GM19238 (cell line): Measurements from ENCODE around the gene POLK.
"Not testable (repeated sequence)": the region's sequence is repeated elsewhere in the genome, so short reads cannot be mapped to it uniquely, and the experiment has no call there.

ENCODE experiments used
- DNase-seq: peaks from one replicate; pipeline ENCODE4 v3.0.0; 2011; ENCODE audit warnings: low spot score; ENCODE audit not compliant: insufficient read length

The POLK gene

DNA sequence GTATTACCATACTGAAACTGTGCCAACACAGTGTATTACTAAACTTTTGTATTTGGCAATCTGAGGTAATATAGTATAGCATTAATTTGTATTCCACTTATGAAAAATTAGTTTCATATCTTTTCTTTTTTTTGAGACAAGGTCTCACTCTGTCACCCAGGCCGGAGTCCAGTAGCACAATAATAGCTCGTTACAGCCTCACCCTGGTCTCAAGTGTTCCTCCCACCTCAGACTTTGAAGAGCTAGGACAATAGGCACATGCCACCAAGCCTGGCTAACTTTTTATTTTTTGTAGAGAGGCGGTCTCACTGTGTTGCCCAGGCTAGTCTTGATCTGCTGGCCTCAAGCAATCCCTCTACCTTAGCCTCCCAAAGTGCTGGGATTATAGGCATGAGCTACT is 36.1 kb downstream of the POLK start:
- DNase-seq, result no peak

DNA sequence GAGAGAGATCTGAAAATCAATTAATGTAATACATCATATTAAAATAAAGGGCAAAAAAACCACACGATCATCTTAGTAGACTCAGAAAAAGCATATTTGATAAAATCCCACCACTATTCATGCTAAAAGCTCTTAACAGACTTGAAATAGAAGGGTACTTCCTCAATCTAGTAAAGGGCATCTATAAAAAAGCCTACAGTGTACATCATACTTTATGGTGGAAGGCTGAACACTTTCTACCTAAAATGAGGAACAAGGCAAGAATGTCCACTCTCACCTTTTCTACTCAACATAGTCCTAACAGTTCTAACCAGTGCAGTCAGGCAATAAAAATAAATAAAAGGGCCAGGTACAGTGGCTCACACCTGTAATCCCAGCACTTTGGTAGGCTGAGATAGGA is 38.9 kb downstream of the POLK start:
- no peak for DNase-seq

- no peak for DNase-seq
Observed at GRCh38 chr5:75551471-75551870, 39.8 kb downstream of the POLK start.

- no peak for DNase-seq
Observed at GRCh38 chr5:75552764-75553163, 41.1 kb downstream of the POLK start.

GRCh38 chr5:75553358-75553757 is 41.7 kb downstream of the POLK start:
- no peak for DNase-seq

GRCh38 chr5:75558221-75558620 is 46.5 kb downstream of the POLK start:
- no peak for DNase-seq

DNA sequence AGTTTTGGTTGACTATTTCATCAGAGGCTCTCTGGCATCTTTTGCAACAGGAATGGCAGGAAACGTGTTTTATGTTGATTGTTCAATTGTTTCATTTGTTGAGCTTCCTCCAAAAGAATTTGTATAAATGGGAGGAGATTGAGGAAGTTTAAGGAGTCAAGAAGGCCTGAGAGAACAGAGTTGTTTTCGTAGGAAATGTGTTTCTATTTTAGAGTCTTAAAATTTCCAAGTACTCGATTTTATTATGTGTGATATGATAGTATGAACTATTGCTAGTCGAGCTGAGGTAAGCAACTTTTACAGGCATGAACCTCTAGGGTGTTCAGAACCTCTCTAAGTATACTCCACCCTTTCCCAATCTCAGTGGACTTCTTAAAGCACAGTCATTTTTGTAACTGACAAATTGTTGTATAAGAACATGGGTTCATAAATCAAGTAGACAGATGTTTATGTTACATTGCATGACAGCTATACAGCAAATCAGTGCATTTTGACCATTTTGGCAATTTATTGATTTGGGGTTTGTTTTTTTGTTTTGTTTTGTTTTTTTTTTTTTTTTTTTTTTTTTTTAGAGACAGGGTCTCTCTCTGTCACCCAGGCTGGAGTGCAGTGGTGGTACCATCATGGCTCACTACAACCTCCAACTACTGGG is 47.4 kb downstream of the POLK start:
- DNase-seq, result no peak

GRCh38 chr5:75560655-75561054 is 49.0 kb downstream of the POLK start:
- not testable (repeated sequence) for DNase-seq

DNA sequence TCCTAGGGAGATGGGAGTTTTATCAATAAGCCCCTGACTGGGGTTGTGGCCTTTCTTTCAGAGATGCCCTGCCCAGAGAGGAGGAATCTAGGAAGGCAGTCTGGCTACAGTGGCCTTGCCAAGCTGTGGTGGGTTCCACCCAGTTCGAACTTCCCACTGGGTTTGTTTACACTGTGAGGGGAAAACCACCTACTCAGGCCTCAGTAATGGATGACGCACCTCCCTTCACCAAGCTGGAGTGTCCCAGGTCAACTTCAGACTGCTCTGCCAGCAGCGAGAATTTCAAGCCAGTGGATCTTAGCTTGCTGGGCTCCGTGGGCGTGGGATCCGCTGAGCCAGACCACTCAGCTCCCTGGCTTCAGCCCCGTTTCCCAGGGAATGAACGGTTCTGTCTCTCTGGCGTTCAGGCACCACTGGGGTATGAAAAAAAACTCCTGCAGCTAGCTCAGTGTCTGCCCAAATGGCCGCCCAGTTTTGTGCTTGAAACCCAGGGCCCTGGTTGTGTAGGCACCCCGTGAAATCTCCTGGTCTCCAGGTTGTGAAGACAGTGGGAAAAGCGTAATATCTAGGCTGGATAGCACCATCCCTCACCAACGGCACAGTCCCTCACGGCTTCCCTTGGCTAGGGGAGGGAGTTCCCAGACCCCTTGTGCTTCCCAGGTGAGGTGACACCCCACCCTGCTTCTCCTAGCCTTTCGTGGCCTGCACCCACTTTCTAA is 54.5 kb downstream of the POLK start:
- not testable (repeated sequence) for DNase-seq

- no peak for DNase-seq
Observed at GRCh38 chr5:75566710-75567309, 55.1 kb downstream of the POLK start.

DNA sequence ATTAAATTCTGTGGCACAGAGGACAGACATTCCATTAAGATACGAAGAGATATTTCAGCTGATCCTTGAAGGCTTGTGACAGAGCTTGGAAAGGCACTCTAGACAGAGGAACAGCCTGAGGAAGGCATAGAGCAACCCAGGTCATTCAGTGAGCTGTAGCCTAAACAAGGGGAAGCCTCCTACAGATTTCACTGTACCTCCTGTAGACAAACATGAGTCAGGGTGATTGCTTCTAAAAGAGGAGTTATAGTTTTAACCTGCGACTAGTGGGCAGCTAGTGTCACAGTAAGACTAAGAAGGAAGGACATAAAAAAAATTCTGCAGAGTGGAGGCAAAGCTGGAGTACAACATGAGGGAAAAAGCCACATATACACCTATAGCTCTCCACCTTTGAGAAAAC is 56.0 kb downstream of the POLK start:
- no peak for DNase-seq

GRCh38 chr5:75568202-75568601 is 56.5 kb downstream of the POLK start:
- no peak for DNase-seq

- no peak for DNase-seq
Observed at GRCh38 chr5:75571547-75571946, 59.9 kb downstream of the POLK start.

GRCh38 chr5:75574791-75575190 is 63.1 kb downstream of the POLK start:
- no peak for DNase-seq

GRCh38 chr5:75578280-75578679 is 66.6 kb downstream of the POLK start:
- not testable (repeated sequence) for DNase-seq

DNA sequence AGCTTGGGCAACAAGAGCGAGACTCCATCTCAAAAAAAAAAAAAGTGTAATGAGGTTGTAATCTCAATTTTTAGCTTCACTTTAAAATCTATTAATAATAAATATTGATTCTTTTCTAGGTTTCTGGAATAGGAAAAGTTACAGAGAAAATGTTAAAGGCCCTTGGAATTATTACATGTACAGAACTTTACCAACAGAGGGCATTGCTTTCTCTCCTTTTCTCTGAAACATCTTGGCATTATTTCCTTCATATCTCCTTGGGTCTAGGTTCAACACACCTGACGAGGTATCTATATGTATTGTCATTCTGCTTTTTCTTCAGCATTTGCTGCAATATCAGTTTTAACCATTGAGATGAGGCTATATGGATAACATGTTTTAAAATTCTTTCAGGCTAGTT is 73.0 kb downstream of the POLK start:
- no peak for DNase-seq

GRCh38 chr5:75588666-75589065 is 77.0 kb downstream of the POLK start:
- no peak for DNase-seq

DNA sequence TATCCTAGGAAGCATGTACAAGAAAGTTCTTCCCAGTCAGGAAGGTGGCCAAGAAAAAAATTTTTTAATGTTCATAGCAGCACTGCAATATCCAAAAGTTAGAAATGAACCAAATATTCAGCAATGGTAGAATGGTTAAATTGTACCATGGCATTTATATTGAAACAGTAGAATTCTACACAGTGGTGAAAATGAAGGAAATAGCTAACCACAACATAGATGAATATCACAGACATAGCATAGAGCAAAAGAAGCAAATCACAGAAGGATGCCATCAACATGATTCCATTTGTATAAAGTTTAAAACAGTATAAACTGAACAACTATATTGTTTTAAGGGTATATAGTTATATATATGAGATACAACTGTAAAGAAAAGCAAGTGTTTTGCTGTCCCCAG is 88.8 kb downstream of the POLK start:
- DNase-seq, result no peak

DNA sequence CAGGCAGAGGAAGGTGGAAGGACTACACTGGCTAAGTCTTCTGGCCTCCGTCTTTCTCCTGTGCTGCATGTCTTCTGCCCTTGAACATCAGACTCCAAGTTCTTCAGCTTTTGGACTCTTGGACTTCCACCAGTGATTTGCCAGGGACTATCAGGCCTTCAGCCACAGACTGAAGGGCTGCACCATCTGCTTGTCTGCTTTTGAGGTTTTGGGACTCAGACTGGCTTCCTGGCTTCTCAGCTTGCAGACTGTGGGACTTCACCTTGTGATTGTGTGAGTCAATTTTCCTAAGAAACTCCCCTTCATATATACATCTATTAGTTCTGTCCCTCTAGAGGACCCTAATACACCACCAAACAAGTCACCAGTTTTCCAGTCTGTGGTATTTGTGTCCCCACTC is 89.9 kb downstream of the POLK start:
- no peak for DNase-seq

- DNase-seq, result no peak
Observed at GRCh38 chr5:75601996-75602395, 90.3 kb downstream of the POLK start.

- DNase-seq, result no peak
Observed at GRCh38 chr5:75603371-75603770, 91.7 kb downstream of the POLK start.

DNA sequence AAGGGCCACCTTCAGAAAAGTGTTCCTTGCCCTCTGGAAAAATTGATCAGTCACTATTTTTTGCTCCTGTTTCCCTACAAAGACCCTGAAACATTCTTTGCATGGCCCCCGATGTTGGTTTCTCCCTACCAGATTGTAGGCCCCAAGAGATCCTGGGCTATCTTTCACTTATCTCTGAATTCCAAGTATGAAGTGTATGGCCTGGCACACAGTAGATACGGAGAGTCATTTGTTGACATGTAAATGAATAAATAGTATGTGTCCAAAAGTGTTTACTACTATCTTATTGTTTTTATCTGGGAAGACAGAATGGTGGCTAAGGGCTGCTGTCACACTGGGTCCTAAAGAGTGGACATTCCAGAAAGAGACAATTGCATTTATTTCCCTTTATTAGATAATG is 92.1 kb downstream of the POLK start:
- no peak for DNase-seq

- DNase-seq, result not testable (repeated sequence)
Observed at GRCh38 chr5:75607341-75607740, 95.7 kb downstream of the POLK start.
